Measurements from ENCODE around the gene PIEZO1.

GRCh38 chr16:88736088-88736487 is 48.9 kb downstream of the PIEZO1 start:
- no peak for TF ChIP-seq POLR2A (IDR thresholded peaks at IDR 0.05; ENCODE audit: low read length)
- no peak for TF ChIP-seq GATA1 (IDR thresholded peaks at IDR 0.05; ENCODE audit: low read depth, low read length)
